GM12892 (cell line): ENCODE measurements around the gene PIANP.

Experiments
- POLR2AphosphoS5 ChIP-seq: IDR thresholded peaks from 2 replicates; pipeline ENCODE4 v1.6.1; 2011; ENCODE audit warnings: low read depth, low read length, control low read depth
- TAF1 ChIP-seq: IDR thresholded peaks from 2 replicates; pipeline ENCODE4 v1.6.1; 2011; ENCODE audit warnings: low read depth, mild to moderate bottlenecking, control low read depth, low read length, borderline replicate concordance

DNA sequence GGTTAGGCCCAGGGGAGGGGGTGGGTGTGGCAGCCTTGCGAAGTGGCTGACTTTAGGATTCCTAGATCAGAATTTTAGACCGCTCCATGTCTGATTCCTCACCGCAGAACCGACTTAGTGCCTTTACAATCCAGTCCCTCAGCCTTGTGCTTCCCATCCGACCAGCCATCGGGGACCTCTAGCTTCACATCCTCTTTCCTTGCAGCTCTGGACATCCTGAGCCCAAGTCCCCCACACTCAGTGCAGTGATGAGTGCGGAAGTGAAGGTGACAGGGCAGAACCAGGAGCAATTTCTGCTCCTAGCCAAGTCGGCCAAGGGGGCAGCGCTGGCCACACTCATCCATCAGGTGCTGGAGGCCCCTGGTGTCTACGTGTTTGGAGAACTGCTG, 23.8 kb upstream of the PIANP start:
- TF ChIP-seq TAF1 (no peak), POLR2AphosphoS5 (no peak; the same call in none of the 2 replicates)
